Neuronal stem cell (in vitro differentiated cells): ENCODE data around the gene CYP2A7.
"Not testable (repeated sequence)": the region's sequence is repeated elsewhere in the genome, so short reads cannot be mapped to it uniquely, and the experiment has no call there.

ENCODE experiments used
- DNase-seq: peaks from one replicate; pipeline ENCODE4 v3.0.0-alpha.2; 2013; ENCODE audit warnings: low spot score
- H2AFZ ChIP-seq: one replicate; pipeline ENCODE4 v1.6.1; 2013; ENCODE audit warnings: mild to moderate bottlenecking, low read length, inconsistent platforms
- H2AK5ac ChIP-seq: 2 replicates; pipeline ENCODE4 v1.6.1; 2013; ENCODE audit warnings: low read depth, mild to moderate bottlenecking, inconsistent platforms, low read length, moderate library complexity, mixed read lengths
- H2BK120ac ChIP-seq: 2 replicates; pipeline ENCODE4 v1.6.1; 2013; ENCODE audit warnings: low read depth, mild to moderate bottlenecking, inconsistent platforms, low read length, moderate library complexity, mixed read lengths
- H2BK12ac ChIP-seq: one replicate; pipeline ENCODE4 v1.6.1; 2013; ENCODE audit warnings: low read length, inconsistent platforms
- H2BK15ac ChIP-seq: 2 replicates; pipeline ENCODE4 v1.6.1; 2013; ENCODE audit warnings: mild to moderate bottlenecking, low read length, inconsistent platforms, mixed read lengths
- H2BK5ac ChIP-seq: one replicate; pipeline ENCODE4 v1.6.1; 2013; ENCODE audit warnings: inconsistent platforms, mild to moderate bottlenecking, low read length, moderate library complexity
- H3K14ac ChIP-seq: one replicate; pipeline ENCODE4 v1.6.1; 2013; ENCODE audit warnings: low read length, inconsistent platforms
- H3K18ac ChIP-seq: 2 replicates; pipeline ENCODE4 v1.6.1; 2013; ENCODE audit warnings: low read length, inconsistent platforms
- H3K23ac ChIP-seq: 2 replicates; pipeline ENCODE4 v1.6.1; 2013; ENCODE audit warnings: low read depth, mild to moderate bottlenecking, mixed read lengths, low read length, inconsistent platforms; ENCODE audit not compliant: poor library complexity
- H3K27ac ChIP-seq: replicated peaks from 3 replicates; pipeline ENCODE4 v1.5.1; 2013; ENCODE audit warnings: low read length, inconsistent platforms
- H3K27me3 ChIP-seq, 3 experiments: 2 replicates each; pipeline ENCODE4 v1.6.1; 2013; ENCODE audit warnings: low read length in 3 of 3, mild to moderate bottlenecking in 2 of 3, inconsistent platforms in 1 of 3, low read depth in 1 of 3, mixed read lengths in 1 of 3, moderate library complexity in 1 of 3; ENCODE audit not compliant: control insufficient read depth in 3 of 3, insufficient read depth in 3 of 3
- H3K36me3 ChIP-seq, 2 donors: replicated peaks in 1 of 2; 2 replicates each; pipeline ENCODE4 v1.6.1; 2013; ENCODE audit warnings: low read length in 2 of 2; ENCODE audit not compliant: control insufficient read depth in 2 of 2, insufficient read depth in 2 of 2
- H3K4ac ChIP-seq: 2 replicates; pipeline ENCODE4 v1.6.1; 2013; ENCODE audit warnings: inconsistent platforms, mild to moderate bottlenecking, low read length, moderate library complexity
- H3K4me1 ChIP-seq, 2 donors: 1 replicate in 1 of 2; 2 replicates in 1 of 2; pipeline ENCODE4 v1.6.1; 2013; ENCODE audit warnings: low read length in 2 of 2, low read depth in 1 of 2; ENCODE audit not compliant: control insufficient read depth in 2 of 2, insufficient read depth in 1 of 2
- H3K4me2 ChIP-seq: one replicate; pipeline ENCODE4 v1.6.1; 2013; ENCODE audit warnings: mild to moderate bottlenecking, low read length, inconsistent platforms; ENCODE audit not compliant: insufficient read depth, poor library complexity, severe bottlenecking
- H3K4me3 ChIP-seq, 2 donors: 2 replicates each; pipeline ENCODE4 v1.5.1; 2013; ENCODE audit warnings: low read length in 2 of 2, mild to moderate bottlenecking in 2 of 2, inconsistent platforms in 1 of 2, moderate library complexity in 1 of 2
- H3K79me1 ChIP-seq: one replicate; pipeline ENCODE4 v1.6.1; 2013; ENCODE audit warnings: low read depth, mild to moderate bottlenecking, inconsistent platforms, low read length, moderate library complexity
- H3K9ac ChIP-seq: one replicate; pipeline ENCODE4 v1.6.1; 2013; ENCODE audit warnings: mild to moderate bottlenecking, low read depth, low read length, inconsistent platforms; ENCODE audit not compliant: poor library complexity
- H3K9me3 ChIP-seq, 2 donors: replicated peaks in 1 of 2; 2 replicates each; pipeline versions ENCODE3 to v1.6.1; 2013; ENCODE audit warnings: low read length in 2 of 2, mild to moderate bottlenecking in 2 of 2, inconsistent platforms in 1 of 2, low read depth in 1 of 2, mixed read lengths in 1 of 2, moderate library complexity in 1 of 2; ENCODE audit not compliant: control insufficient read depth in 2 of 2, insufficient read depth in 1 of 2
- H4K8ac ChIP-seq: one replicate; pipeline ENCODE4 v1.6.1; 2013; ENCODE audit warnings: low read depth, mild to moderate bottlenecking, inconsistent platforms, low read length, moderate library complexity
- H4K91ac ChIP-seq: one replicate; pipeline ENCODE4 v1.6.1; 2013; ENCODE audit warnings: low read length, low read depth, mild to moderate bottlenecking, inconsistent platforms; ENCODE audit not compliant: poor library complexity
- WGBS, 2 donors: extraction: QIAGEN DNeasy Blood & Tissue Kit; methylation state at CpG; one replicate each; pipeline ENCODE4 v1.1.7; 2013; ENCODE audit warnings: missing lambda C conversion rate in 2 of 2, mixed read lengths in 1 of 2; ENCODE audit not compliant: insufficient read length in 2 of 2, insufficient replicate concordance in 1 of 2; ENCODE audit errors: extremely low coverage in 2 of 2; 5-methylcytosine and 5-hydroxymethylcytosine counted together

CYP2A7 gene

DNA sequence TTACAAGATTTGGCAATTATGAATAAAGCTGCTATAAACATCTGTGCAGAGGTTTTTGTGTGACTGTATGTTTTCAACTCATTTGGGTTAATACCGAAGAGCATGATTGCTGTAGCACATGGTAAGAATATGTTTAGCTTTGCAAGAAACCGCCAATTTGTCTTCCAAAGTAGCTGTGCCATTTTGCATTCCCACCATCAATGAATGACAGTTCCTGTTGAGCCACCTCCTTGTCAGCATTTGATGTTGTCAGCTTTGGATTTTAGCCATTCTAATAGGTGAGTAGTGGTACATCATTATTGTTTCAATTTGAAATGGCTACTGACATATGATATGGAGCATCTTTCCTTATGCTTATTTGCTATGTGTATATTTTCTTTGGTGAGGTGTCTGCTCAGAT lies 8.2 kb downstream of the CYP2A7 start:
- WGBS, 2 donors = no CpG with 5 or more reads among the region's 2 CpGs
- not testable (repeated sequence) for H3K36me3 ChIP-seq, H2BK12ac ChIP-seq, H3K9me3 ChIP-seq, H2AK5ac ChIP-seq, H3K14ac ChIP-seq, H3K4me3 ChIP-seq, H2BK5ac ChIP-seq, H3K9ac ChIP-seq, H3K79me1 ChIP-seq, H3K27ac ChIP-seq, H3K4ac ChIP-seq, H3K4me2 ChIP-seq, H3K23ac ChIP-seq, H4K91ac ChIP-seq, DNase-seq, H4K8ac ChIP-seq, H2BK15ac ChIP-seq, H2AFZ ChIP-seq, H2BK120ac ChIP-seq, H3K18ac ChIP-seq, H3K4me1 ChIP-seq
- peaks cover 0 to 12% (median 0%) of the 10 kb centered on the region in 3 experiments for H3K27me3 ChIP-seq

GRCh38 chr19:40872209-40872608 lies 9.8 kb downstream of the CYP2A7 start:
- H2BK120ac ChIP-seq = no peak overlapping the region
- no peaks in the 10 kb centered on the region for H3K4me1 ChIP-seq
- H3K9ac ChIP-seq = no peak overlapping the region
- no peak overlapping the region for H2BK15ac ChIP-seq
- no peak overlapping the region for H3K4me3 ChIP-seq
- H3K79me1 ChIP-seq = no peaks in the 10 kb centered on the region
- no peak overlapping the region for H4K91ac ChIP-seq
- H3K18ac ChIP-seq = no peak overlapping the region
- no CpG with 5 or more reads among the region's 2 CpGs for WGBS, 2 donors
- no peak overlapping the region for H2AK5ac ChIP-seq
- no peak for DNase-seq
- H3K14ac ChIP-seq = no peak overlapping the region
- H4K8ac ChIP-seq = no peak overlapping the region
- H3K27ac ChIP-seq = no peak overlapping the region
- no peaks in the 10 kb centered on the region for H3K9me3 ChIP-seq
- no peak overlapping the region for H2BK12ac ChIP-seq
- H3K4ac ChIP-seq = no peak overlapping the region
- no peak overlapping the region for H2AFZ ChIP-seq
- H3K23ac ChIP-seq = no peak overlapping the region
- peaks cover 0 to 9% (median 0%) of the 10 kb centered on the region in 3 experiments for H3K27me3 ChIP-seq
- H3K36me3 ChIP-seq = no peaks in the 10 kb centered on the region
- no peak overlapping the region for H3K4me2 ChIP-seq
- H2BK5ac ChIP-seq = no peak overlapping the region

GRCh38 chr19:40867701-40868100 lies 14.3 kb downstream of the CYP2A7 start:
- no peak overlapping the region for H2BK5ac ChIP-seq
- no peak overlapping the region for H3K27ac ChIP-seq
- no peaks in the 10 kb centered on the region for H3K36me3 ChIP-seq
- no peaks in the 10 kb centered on the region for H3K79me1 ChIP-seq
- H4K8ac ChIP-seq = no peak overlapping the region
- H3K18ac ChIP-seq = no peak overlapping the region
- no CpG with 5 or more reads among the region's 7 CpGs for WGBS, 2 donors
- H3K4me2 ChIP-seq = no peak overlapping the region
- H2BK12ac ChIP-seq = no peak overlapping the region
- no peak overlapping the region for H3K4ac ChIP-seq
- DNase-seq = no peak
- H3K14ac ChIP-seq = no peak overlapping the region
- H3K23ac ChIP-seq = no peak overlapping the region
- H2BK15ac ChIP-seq = no peak overlapping the region
- H3K9me3 ChIP-seq = no peaks in the 10 kb centered on the region
- no peak overlapping the region for H3K9ac ChIP-seq
- no peak overlapping the region for H2AFZ ChIP-seq
- H2AK5ac ChIP-seq = no peak overlapping the region
- no peaks in the 10 kb centered on the region for H3K4me1 ChIP-seq
- no peaks in the 10 kb centered on the region for H3K27me3 ChIP-seq
- no peak overlapping the region for H4K91ac ChIP-seq
- no peak overlapping the region for H3K4me3 ChIP-seq
- no peak overlapping the region for H2BK120ac ChIP-seq

GRCh38 chr19:40864739-40865496 lies 17.1 kb downstream of the CYP2A7 start:
- not testable (repeated sequence) for H3K4ac ChIP-seq, H4K8ac ChIP-seq, H3K4me1 ChIP-seq, H3K14ac ChIP-seq, H2BK12ac ChIP-seq, H3K9ac ChIP-seq, H3K27me3 ChIP-seq, H2BK15ac ChIP-seq, H2BK120ac ChIP-seq, H2BK5ac ChIP-seq, H2AK5ac ChIP-seq, H4K91ac ChIP-seq, H3K4me2 ChIP-seq, DNase-seq, H2AFZ ChIP-seq, H3K9me3 ChIP-seq, H3K4me3 ChIP-seq, H3K23ac ChIP-seq, H3K36me3 ChIP-seq, H3K79me1 ChIP-seq, H3K18ac ChIP-seq, H3K27ac ChIP-seq
- WGBS, 2 donors = no CpG with 5 or more reads among the region's 9 CpGs
